Left colon (tissue), 2 donors: ENCODE results near the gene SULT4A1. TPM values are rescaled to one million over a fixed set of nuclear protein-coding genes. Genes with fewer than 3 reads are reported as not detected.

Source experiments
- ATAC-seq: fragments of 200-7000 bp; cut with Tn5 transposase; one replicate; pipeline ENCODE4 v1.9.1; 2020; ENCODE audit warnings: mild to moderate bottlenecking, moderate library complexity
- DNase-seq, 2 donors: peaks; one replicate each; pipeline ENCODE4 v3.0.0-alpha.2; 2020
- intact Hi-C, 2 donors: fragments of 100-400 bp; cut with DNase I in 1 of 2; cut with micrococcal nuclease in 1 of 2; formaldehyde crosslinking; loops; one replicate each; pipeline versions ENCODE4 v1.11.2 to v1.14.0; 2022; cut with DNase I, micrococcal nuclease
- total RNA-seq, 2 donors: library from RNA; stranded (reverse); fragmentation: NEBNext Ultra II Directional; extraction: Animal tissue kit (Norgen Biotek cat#: 25700); gene quantifications; one replicate each; pipeline ENCODE4 v1.2.1, GENCODE V29; 2021
- donor health status: DM: no; HTN: no; CAD: no.
- donor health status: DM: yes; HTN: yes; CAD: no.

SULT4A1 gene
- total RNA-seq, 2 donors from 2014 or later, result 0.15 to 0.28 TPM

DNA sequence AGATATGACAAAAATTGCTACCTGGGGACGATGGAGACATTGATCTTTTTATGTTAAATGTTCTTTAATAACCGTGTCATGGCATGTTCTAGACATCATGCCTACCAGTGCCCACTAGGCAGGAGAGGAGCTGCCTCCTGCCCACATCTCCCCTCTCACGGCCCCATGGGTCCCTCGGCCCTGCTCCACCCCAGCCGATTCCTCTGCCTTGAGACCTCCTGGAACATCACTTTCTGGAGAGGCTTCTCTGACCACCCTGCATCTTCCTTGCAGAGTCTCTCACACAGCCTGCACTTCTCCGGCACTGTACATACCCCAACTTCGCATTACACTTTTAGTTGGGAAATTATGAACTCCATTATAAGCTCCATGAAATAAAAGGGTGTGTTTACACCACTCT is 67.0 kb downstream of the SULT4A1 start:
- ATAC-seq (no peak), DNase-seq (no peak)
- intact Hi-C loops, result no loop called here

DNA sequence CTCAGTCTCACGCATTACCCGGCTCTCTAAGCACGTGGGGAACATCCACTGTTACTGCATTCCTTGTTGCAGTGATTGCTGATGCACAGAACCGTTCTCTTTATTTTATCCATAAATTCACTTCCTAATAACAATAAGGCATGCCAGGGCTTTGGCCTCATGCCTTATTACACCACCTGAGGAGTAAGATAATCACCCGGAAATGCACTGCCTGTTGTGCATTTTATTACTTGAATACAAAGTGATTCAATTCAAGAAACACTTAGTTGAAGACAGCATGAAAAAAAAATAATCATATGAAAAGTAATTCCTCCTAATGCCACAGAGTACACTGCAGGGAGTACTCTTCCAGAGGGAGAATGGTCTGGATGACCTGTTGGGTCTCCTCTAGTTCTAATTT is 69.4 kb downstream of the SULT4A1 start:
- ATAC-seq (no peak), DNase-seq (no peak)
- intact Hi-C loops, result no loop called here

DNA sequence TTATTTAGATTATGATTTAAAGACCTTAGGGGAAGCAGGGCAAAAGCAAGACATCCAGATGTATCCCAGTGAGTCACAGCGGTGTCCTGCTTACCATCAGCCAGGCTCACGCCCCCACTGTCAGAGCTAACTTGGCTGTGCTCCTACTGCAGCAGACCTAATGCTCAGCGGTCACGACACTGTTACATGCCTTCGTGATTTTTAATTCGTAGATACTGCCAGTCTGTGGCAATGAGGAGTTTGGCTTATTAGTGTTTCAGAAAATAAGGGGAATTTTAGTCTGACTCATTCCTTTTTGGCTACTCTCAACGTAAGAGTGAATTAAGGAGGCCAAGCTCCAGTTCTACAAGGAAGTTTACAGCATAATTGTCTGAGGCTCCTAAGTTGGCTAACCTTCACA is 72.9 kb downstream of the SULT4A1 start:
- DNase-seq, result peak; percentile 15 to 44
- ATAC-seq, result no peak
- intact Hi-C loops, result no loop called here

DNA sequence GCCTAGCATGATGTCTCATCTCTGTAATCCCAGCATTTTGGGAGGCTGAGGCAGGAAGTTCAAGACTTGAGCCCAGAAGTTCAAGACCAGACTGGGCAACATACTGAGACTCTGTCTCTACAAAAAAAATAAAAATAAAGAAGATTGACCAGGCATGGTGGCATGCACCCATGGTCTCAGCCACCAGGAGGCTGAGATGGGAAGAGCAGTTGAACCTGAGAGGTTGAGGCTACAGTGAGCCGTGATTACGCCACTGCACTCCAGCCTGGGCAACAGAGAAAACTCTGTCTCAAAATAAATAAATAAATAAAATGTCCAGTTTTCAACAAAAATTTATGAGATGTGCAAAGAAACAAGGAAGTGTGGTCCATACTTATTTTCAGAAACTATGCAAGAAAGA is 78.5 kb downstream of the SULT4A1 start:
- ATAC-seq (no peak), DNase-seq (no peak)
- intact Hi-C loops, result no loop called here

DNA sequence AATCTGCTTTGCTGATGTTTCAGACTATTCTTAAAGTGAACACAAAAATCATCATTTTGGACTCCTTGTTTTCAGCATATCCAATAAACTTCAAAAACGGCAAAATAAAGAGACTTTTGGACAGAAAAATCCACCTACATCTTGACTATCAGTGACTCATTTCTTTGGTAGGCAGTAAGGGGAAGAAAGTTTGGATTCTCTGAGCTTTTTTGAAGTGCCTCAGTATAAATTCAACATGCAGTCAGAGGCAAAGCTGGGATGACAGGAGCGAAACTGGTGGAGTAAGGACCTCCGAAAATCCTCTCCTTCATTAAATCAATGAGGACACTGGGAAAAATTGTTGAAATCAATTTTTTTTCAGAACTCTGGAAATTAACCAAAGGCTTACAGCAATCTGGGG is 79.9 kb downstream of the SULT4A1 start:
- ATAC-seq (no peak), DNase-seq (no peak)
- intact Hi-C loops, result no loop called here

DNA sequence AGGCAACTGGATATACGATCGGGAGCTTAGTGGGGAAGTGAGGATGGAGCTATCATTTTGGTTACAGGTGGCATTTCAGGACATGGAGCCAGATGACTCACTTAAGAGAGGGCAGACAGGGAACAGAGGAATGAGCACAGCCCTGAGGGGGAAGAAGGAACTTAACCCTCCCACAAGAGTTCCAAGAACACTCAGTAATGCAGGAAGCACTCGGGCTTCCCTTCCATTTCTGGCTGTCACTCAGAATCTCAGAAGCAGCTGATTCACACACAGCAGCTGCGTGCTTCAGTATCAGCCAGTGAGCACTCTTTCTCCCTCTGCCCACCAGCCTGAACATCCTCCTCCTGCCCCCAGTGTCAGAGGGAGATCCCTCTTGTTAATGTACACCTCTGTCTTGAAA is 85.0 kb downstream of the SULT4A1 start:
- ATAC-seq, result no peak
- no peak for DNase-seq
- intact Hi-C loops, result no loop called here

DNA sequence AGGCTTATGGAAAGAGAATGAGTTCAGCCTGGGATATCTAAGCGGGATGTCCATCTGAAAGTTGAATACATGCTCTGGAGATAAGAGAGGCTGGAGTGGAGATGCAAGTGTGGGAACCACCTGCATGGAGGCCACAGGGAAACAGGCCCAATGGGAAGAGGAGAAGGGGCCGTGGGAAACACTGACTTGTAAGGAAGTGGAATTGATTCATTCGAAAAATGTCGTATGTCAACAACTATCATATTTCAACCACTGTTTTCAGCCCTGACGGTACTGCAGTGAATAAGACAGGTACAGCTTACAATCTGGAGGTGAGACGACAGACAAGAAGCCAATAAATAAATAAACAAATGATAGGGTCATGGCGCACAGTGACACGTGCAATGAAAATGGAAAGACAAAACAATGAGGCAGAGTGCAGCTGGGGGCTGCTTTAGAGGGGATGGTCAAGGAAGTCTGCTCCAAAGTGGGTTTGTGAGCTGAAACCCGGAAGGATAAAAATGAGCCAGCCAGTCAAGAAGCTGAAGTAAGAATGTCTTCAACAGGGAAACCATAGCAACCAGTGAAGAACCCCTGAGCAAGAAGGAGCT is 86.1 kb downstream of the SULT4A1 start:
- ATAC-seq, result no peak
- intact Hi-C loops, result no loop called here
- no peak for DNase-seq

Other genes with a start within 250 kb of the SULT4A1 start
- gene EFCAB6, start 50.2 kb downstream of the SULT4A1 start, total RNA-seq, result 1 to 10 TPM in 1 of 2 donors, under 1 TPM in 1; 0.58 to 1.1 TPM
- gene PNPLA5, start 29.5 kb upstream of the SULT4A1 start, total RNA-seq, result not detected
- gene PNPLA3, start 61.3 kb upstream of the SULT4A1 start, total RNA-seq, result 1 to 10 TPM in 1 of 2 donors, under 1 TPM in 1; 0.14 to 2.0 TPM
- gene SAMM50, start 92.9 kb upstream of the SULT4A1 start, total RNA-seq, result 10 to 100 TPM; 47.1 to 59.3 TPM
- 10 to 100 TPM in 1 of 2 donors, 1 to 10 TPM in 1; 7.8 to 13.5 TPM for gene PARVB, start 161.8 kb upstream of the SULT4A1 start, total RNA-seq